Measurements from ENCODE around the gene SNX25. TPM values are rescaled to one million over a fixed set of nuclear protein-coding genes. Genes with fewer than 3 reads are reported as not detected.

SNX25 gene
- total RNA-seq, 4 donors from 2014 or later: 36.9 to 71.3 (median 42.7) TPM

DNA sequence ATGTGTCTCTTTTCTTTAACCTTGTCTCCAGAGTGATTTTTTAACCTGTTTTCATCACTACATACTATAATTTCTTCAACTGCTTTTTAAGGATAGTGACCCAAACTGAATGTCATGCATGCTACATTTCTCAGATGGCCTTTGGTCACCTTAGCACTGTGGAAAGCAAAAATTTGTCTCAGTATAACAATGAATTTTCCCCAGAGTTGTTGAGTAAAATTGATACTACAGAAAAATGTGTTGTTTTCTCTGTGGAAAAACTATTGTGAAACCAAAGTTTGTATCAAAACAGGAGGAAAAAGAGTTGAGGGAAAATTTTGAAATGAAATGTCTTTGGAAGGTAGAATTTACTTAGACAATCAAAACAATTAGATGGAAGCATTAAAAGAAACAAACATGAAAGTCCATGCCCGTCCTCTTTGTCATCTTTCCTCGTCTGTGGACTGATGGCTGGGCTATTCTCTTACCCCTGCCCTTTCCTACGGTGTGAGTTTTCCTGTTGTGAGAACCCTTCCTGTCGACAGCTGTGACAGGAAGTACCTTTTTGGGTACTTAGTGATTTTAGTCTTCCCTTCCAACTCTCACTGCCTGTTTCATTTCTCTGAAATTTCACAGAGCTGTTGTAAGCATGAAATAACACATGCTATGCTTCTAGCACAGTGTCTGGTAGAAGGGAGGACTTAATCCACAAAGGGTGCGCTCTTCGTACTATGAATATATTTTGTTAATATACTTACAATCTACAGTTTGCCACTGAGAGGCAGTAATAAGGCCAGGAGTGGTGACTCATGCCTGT, 135.5 kb downstream of the SNX25 start:
- no peak for DNase-seq
- H3K4me1 ChIP-seq: peaks cover 12 to 18% of the 10 kb centered on the region in 2 donors
- H3K9me3 ChIP-seq: no peaks in the 10 kb centered on the region
- H3K27me3 ChIP-seq: no peaks in the 10 kb centered on the region
- intact Hi-C loops (cut with DNase I): no loop called here
- H3K4me3 ChIP-seq (replicated peaks in 1 of 3): no peak overlapping the region
- H3K27ac ChIP-seq: peak overlapping the region in 2 of 3 donors; percentile 44 to 53
- WGBS, 2 donors: 65 to 80% methylated on average over 6 of the region's 6 CpGs
- H3K36me3 ChIP-seq: peaks cover 5 to 13% of the 10 kb centered on the region in 2 donors
- TF ChIP-seq, protein P1, sequence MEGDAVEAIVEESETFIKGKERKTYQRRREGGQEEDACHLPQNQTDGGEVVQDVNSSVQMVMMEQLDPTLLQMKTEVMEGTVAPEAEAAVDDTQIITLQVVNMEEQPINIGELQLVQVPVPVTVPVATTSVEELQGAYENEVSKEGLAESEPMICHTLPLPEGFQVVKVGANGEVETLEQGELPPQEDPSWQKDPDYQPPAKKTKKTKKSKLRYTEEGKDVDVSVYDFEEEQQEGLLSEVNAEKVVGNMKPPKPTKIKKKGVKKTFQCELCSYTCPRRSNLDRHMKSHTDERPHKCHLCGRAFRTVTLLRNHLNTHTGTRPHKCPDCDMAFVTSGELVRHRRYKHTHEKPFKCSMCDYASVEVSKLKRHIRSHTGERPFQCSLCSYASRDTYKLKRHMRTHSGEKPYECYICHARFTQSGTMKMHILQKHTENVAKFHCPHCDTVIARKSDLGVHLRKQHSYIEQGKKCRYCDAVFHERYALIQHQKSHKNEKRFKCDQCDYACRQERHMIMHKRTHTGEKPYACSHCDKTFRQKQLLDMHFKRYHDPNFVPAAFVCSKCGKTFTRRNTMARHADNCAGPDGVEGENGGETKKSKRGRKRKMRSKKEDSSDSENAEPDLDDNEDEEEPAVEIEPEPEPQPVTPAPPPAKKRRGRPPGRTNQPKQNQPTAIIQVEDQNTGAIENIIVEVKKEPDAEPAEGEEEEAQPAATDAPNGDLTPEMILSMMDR (IDR thresholded peaks at IDR 0.05): no peak
- TF ChIP-seq POLR2A (IDR thresholded peaks at IDR 0.05): no peak

DNA sequence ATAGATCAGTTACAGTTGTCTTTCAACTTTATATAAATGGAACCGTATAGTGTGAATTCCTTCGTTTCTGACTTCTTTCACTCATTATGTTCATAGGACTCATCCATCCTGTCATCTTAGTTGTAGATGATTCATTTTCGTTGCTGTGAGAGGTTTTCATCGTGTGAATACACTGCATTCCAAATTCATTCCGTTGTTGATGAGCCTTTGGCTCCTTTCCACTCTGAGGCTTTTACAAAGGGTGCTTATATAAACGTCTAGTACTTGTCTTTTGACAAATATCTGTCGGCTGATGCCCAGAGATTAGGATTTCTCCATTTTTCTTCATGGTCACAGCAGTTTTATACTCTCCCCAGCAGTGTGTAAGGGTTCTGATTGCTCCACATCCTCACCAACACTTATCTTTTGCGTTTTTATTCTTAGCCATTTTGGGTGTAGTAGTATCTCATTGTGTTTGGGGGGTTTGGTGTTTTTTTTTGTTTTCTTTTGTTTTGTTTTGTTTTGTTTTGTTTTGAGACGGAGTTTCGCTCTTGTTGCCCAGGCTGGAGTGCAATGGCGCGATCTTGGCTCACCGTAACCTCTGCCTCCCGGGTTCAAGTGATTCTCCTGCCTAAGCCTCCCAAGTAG, 137.7 kb downstream of the SNX25 start:
- no peak for DNase-seq
- Histone ChIP-seq H3K4me3 (replicated peaks in 1 of 3) (no peak overlapping the region), H3K4me1 (peaks cover 12 to 18% of the 10 kb centered on the region in 2 donors), H3K36me3 (peaks cover 10 to 13% of the 10 kb centered on the region in 2 donors), H3K9me3 (no peaks in the 10 kb centered on the region), H3K27ac (no peak overlapping the region), H3K27me3 (no peaks in the 10 kb centered on the region)
- no peak for TF ChIP-seq POLR2A (IDR thresholded peaks at IDR 0.05)
- TF ChIP-seq, protein P1 (IDR thresholded peaks at IDR 0.05): no peak
- intact Hi-C loops (cut with DNase I): no loop called here
- 83 to 86% methylated on average over 14 of the region's 14 CpGs for WGBS, 2 donors

DNA sequence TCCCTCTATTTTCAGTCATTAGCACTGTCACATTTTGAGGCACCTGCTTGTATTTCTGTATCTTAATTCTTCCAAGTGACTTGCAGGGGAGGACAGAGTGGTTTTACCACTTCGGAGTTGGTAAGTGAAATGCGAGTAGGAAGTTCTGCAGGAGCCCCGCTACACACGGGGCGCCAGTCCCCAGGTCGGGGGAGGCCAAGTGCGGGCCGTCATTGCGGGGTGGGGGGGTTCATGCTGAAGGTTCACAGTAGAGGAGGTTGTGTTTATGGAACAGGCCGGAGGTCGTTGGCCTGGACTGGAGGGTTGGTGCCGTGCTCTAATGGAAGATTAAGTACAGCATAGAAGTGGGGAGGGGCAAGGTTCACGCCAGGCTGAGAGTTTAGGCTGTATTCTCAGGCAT, 142.3 kb downstream of the SNX25 start:
- no peak for TF ChIP-seq POLR2A (IDR thresholded peaks at IDR 0.05)
- TF ChIP-seq, protein P1 (IDR thresholded peaks at IDR 0.05): no peak

DNA sequence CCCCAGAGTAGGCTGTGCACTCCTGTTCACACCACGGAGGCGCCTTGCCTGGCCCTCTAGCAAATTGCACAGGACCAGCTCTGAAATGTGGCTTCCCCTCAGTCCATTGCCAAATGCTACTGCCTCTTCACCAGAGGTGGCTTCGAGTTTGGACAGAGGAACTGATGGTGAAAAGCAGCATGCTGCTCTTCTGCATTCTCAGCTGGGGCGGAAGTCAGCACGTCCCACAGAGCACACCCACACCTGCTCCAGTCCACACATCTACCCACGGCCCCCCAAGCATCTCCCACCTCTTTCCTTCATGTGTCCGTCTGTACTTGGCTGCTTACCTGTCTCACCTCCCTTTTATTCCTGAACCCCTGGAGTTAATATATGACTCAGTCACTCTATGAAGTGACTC, 142.8 kb downstream of the SNX25 start:
- no peak for DNase-seq
- Histone ChIP-seq H3K4me3 (replicated peaks in 1 of 3) (no peak overlapping the region), H3K36me3 (peaks cover 3 to 13% of the 10 kb centered on the region in 2 donors), H3K4me1 (peaks cover 0 to 6% of the 10 kb centered on the region in 2 donors), H3K9me3 (no peaks in the 10 kb centered on the region), H3K27ac (no peak overlapping the region), H3K27me3 (no peaks in the 10 kb centered on the region)
- intact Hi-C loops (cut with DNase I): no loop called here
- 91 to 93% methylated on average over 7 of the region's 7 CpGs for WGBS, 2 donors
- no peak for TF ChIP-seq POLR2A (IDR thresholded peaks at IDR 0.05)
- TF ChIP-seq, protein P1 (IDR thresholded peaks at IDR 0.05): no peak

More for the DNA sequence above, 142.3 kb downstream of the SNX25 start:
- Histone ChIP-seq H3K27me3 (no peaks in the 10 kb centered on the region), H3K4me3 (replicated peaks in 1 of 3) (no peak overlapping the region), H3K4me1 (peaks cover 0 to 6% of the 10 kb centered on the region in 2 donors), H3K27ac (no peak overlapping the region), H3K9me3 (no peaks in the 10 kb centered on the region), H3K36me3 (peaks cover 3 to 13% of the 10 kb centered on the region in 2 donors)
- intact Hi-C loops (cut with DNase I): no loop called here
- DNase-seq: no peak
- WGBS, 2 donors: 77 to 78% methylated on average over 13 of the region's 13 CpGs

DNA sequence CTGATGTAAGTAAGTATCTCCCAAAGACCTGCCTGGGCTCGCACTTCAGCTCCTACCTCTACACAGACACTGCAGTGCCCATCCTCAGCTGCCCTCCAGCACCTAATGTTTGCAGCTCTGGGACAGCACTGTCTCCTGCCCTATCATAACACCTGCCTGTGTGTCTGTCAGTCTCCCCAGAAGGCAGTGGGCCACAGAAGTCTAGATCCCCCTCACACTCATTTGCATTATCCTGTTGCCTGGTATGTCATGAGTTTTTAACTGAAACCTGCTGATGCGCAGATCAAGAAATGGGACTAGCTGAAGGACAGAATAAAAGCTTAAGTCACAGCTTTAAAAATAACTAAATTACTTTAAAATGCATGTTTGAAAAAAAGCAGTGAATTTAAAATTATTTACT, 143.3 kb downstream of the SNX25 start:
- H3K4me1 ChIP-seq: peaks cover 0 to 6% of the 10 kb centered on the region in 2 donors
- intact Hi-C loops (cut with DNase I): no loop called here
- no peak for DNase-seq
- peaks cover 3 to 13% of the 10 kb centered on the region in 2 donors for H3K36me3 ChIP-seq
- no peaks in the 10 kb centered on the region for H3K9me3 ChIP-seq
- no peak for TF ChIP-seq POLR2A (IDR thresholded peaks at IDR 0.05)
- TF ChIP-seq, protein P1 (IDR thresholded peaks at IDR 0.05): no peak
- H3K4me3 ChIP-seq (replicated peaks in 1 of 3): no peak overlapping the region
- no peaks in the 10 kb centered on the region for H3K27me3 ChIP-seq
- no peak overlapping the region for H3K27ac ChIP-seq
- whole genome bisulfite sequencing, 2 donors: 100% methylated on average over 2 of the region's 2 CpGs
